K562 (cell line): ENCODE data around the gene FLOT2. TPM values are rescaled to one million over a fixed set of nuclear protein-coding genes. Genes with fewer than 3 reads are reported as not detected.

ENCODE experiments used
- CEBPB ChIP-seq: fragments of 450-650 bp; IDR thresholded peaks from 2 replicates; pipeline ENCODE4 v1.6.1; 2016; ENCODE audit warnings: missing genetic modification characterization, missing compliant biosample characterization
- E2F6 ChIP-seq, 2 experiments: IDR thresholded peaks; 2 replicates each; pipeline ENCODE4 v1.6.1; 2011; ENCODE audit warnings: borderline replicate concordance in 1 of 2, control low read depth in 1 of 2, low read depth in 1 of 2, low read length in 1 of 2, mild to moderate bottlenecking in 1 of 2, mixed read lengths in 1 of 2, moderate library complexity in 1 of 2; ENCODE audit not compliant: insufficient read depth in 1 of 2, insufficient read length in 1 of 2, poor library complexity in 1 of 2, severe bottlenecking in 1 of 2; ENCODE audit errors: extremely low read depth in 1 of 2
- KDM1A ChIP-seq, 2 experiments: fragments of 450-650 bp; IDR thresholded peaks; 2 replicates each; pipeline ENCODE4 v1.6.1; 2016; ENCODE audit warnings: mild to moderate bottlenecking in 2 of 2
- KLF13 ChIP-seq: fragments of 450-650 bp; IDR thresholded peaks from 2 replicates; pipeline ENCODE4 v1.6.1; 2016; ENCODE audit warnings: missing genetic modification characterization, low read depth, mild to moderate bottlenecking, missing compliant biosample characterization, moderate library complexity, borderline replicate concordance
- MGA ChIP-seq: fragments of 450-650 bp; IDR thresholded peaks from 2 replicates; pipeline ENCODE4 v1.6.1; 2016; ENCODE audit warnings: mild to moderate bottlenecking, moderate library complexity
- MTA3 ChIP-seq: fragments of 450-650 bp; formaldehyde crosslinking; IDR thresholded peaks from 2 replicates; pipeline ENCODE4 v1.6.1; 2017; ENCODE audit warnings: mild to moderate bottlenecking, borderline replicate concordance
- NR0B1 ChIP-seq: fragments of 450-650 bp; IDR thresholded peaks from one replicate; pipeline ENCODE4 v1.6.1; 2018; ENCODE audit warnings: mild to moderate bottlenecking, moderate library complexity; ENCODE audit not compliant: partially characterized antibody
- PTRF ChIP-seq: fragments of 450-650 bp; IDR thresholded peaks from 2 replicates; pipeline ENCODE4 v1.6.1; 2016; ENCODE audit warnings: mild to moderate bottlenecking, missing genetic modification characterization, missing compliant biosample characterization
- RFX5 ChIP-seq: IDR thresholded peaks from 2 replicates; pipeline ENCODE4 v1.6.1; 2011; ENCODE audit warnings: low read depth, mild to moderate bottlenecking, improper control_type of control experiment, low read length
- SRSF9 ChIP-seq: fragments of 200-400 bp; formaldehyde crosslinking; IDR thresholded peaks from 2 replicates; pipeline ENCODE4 v1.6.1; 2017; ENCODE audit warnings: low read depth, low read length, borderline replicate concordance
- ZC3H4 ChIP-seq: sonication (generic); formaldehyde crosslinking; IDR thresholded peaks from 2 replicates; pipeline ENCODE4 v1.9.0; 2021; ENCODE audit warnings: missing genetic modification reagents, borderline replicate concordance
- ZNF165 ChIP-seq: fragments of 250-450 bp; sonication (Bioruptor Pico); IDR thresholded peaks from 2 replicates; pipeline ENCODE4 v1.4.0; 2020; ENCODE audit warnings: borderline replicate concordance
- ZNF324 ChIP-seq: fragments of 250-450 bp; sonication (Bioruptor Pico); IDR thresholded peaks from 2 replicates; pipeline ENCODE4 v1.4.0; 2020; ENCODE audit warnings: mild to moderate bottlenecking
- polyA plus RNA-seq, 8 experiments: library from polyadenylated mRNA; depleted of rRNA in 4 of 8; stranded (reverse) in 5 of 8; unstranded in 3 of 8; fragments of >200 nt; fragmentation: Nextera tagmentation in 2 of 8; fragmentation: Illumina TruSeq in 1 of 8; extraction: Ambion mirVana in 2 of 8; extraction: Trizol in 1 of 8; gene quantifications; 2 replicates each; pipeline versions ENCODE4 v1.2.1 to v1.2.3, GENCODE V29; 2011 to 2014; ENCODE audit warnings: inconsistent platforms in 1 of 8, missing spikeins in 1 of 8
- total RNA-seq, 7 experiments: library from RNA; depleted of rRNA in 6 of 7; stranded (reverse); fragments of >200 nt in 6 of 7; fragmentation: Illumina TruSeq in 2 of 7; extraction: Trizol in 2 of 7; gene quantifications; 2 replicates each; pipeline versions ENCODE4 v1.2.1 to v1.2.3, GENCODE V29; 2011 to 2021; ENCODE audit warnings: low replicate concordance in 1 of 7

The FLOT2 gene
- total and polyA plus RNA-seq, 9 of the 15 experiments (the other 6 are each of a cell fraction or from before 2014, with no cell fraction given): 17.5 to 138 (median 41.7) TPM

GRCh38 chr17:28861393-28862203, 35.9 kb downstream of the FLOT2 start (continued):
- TF ChIP-seq MGA: no peak
- no peak for TF ChIP-seq SRSF9
- no peak for TF ChIP-seq ZNF324 (CRISPR knock-in tag)
- no peak; the same call in 1 of the 2 replicates for TF ChIP-seq ZC3H4 (CRISPR knock-in tag)
- 0 out of 2 replicates have a peak, but pooled peaks have one; percentile 25 for TF ChIP-seq CEBPB (tag)
- TF ChIP-seq E2F6 (IDR thresholded peaks at IDR 0.05; ENCODE audit: borderline replicate concordance in 1 of 2, extremely low read depth in 1 of 2, insufficient read depth in 1 of 2, insufficient read length in 1 of 2, low read depth in 1 of 2, low read length in 1 of 2, poor library complexity in 1 of 2, severe bottlenecking in 1 of 2): peak in 1 of 2 experiments; percentile 12
- TF ChIP-seq KLF13 (tag): no peak
- no peak for TF ChIP-seq NR0B1
- TF ChIP-seq PTRF (tag): no peak
- no peak for TF ChIP-seq ZNF165
- no peak for TF ChIP-seq RFX5
- peak; percentile 91 for TF ChIP-seq MTA3
- peak in 1 of 2 experiments; percentile 29; a peak in 1 of 4 replicates for TF ChIP-seq KDM1A (IDR thresholded peaks at IDR 0.05)
